SH-SY5Y (cell line): ENCODE data around the gene SHB.

ENCODE experiments used
- GATA2 ChIP-seq: IDR thresholded peaks from 2 replicates; pipeline ENCODE4 v1.6.1; 2011; ENCODE audit warnings: mild to moderate bottlenecking, low read depth, low read length
- GATA3 ChIP-seq: IDR thresholded peaks from 2 replicates; pipeline ENCODE4 v1.6.1; 2011; ENCODE audit warnings: low read depth, mild to moderate bottlenecking, low read length, moderate library complexity

- TF ChIP-seq GATA2: no peak
- no peak for TF ChIP-seq GATA3
Observed at GRCh38 chr9:37942621-37943344, 126.2 kb downstream of the SHB start.
